22Rv1 (cell line): ENCODE data around the gene BST1.

Experiments
- CTCF ChIP-seq: fragments of 450-650 bp; IDR thresholded peaks from 2 replicates; pipeline ENCODE4 v1.5.1; 2017; ENCODE audit warnings: mild to moderate bottlenecking
- ZFX ChIP-seq: fragments of 450-650 bp; IDR thresholded peaks from 2 replicates; pipeline ENCODE4 v1.6.1; 2017; ENCODE audit warnings: antibody characterized with exemption, borderline replicate concordance

DNA sequence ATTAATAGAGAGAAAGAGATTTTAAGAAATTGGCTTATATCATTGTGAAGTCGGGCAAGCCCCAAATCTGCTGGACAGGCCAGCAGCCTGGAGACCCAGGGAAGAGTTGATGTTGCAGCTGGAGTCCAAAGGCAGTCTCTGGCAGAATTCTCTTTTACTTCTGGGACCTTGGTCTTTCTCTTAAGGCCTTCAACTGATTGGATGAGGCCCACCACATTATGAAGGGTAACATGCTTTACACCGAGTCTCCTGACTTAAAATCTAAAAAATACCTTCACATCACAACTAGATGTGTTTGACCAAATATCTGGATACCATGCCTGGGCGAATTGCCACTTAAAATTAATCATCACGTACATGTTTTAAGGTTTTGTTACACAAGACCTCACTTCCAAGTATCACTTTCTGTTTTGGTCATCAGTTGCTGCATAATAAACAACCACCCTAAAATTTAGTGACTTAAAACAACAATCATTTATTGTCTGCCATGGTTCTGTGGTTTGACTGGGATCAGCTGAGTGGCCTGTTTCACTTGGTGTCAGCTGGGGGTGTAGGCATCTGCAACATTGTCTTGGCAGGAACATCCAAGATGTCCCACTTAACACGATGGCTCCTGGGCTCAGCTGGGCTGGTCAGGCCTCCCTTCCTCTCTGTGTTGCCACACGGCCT, 78.7 kb downstream of the BST1 start:
- TF ChIP-seq CTCF (no peak), ZFX (no peak)
